B cell (primary cell): ENCODE measurements around the gene GOLGA6L10.
"Not testable (repeated sequence)": the region's sequence is repeated elsewhere in the genome, so short reads cannot be mapped to it uniquely, and the experiment has no call there.

Experiments used
- CTCF ChIP-seq: fragments of 200-600 bp; IDR thresholded peaks from one replicate; pipeline ENCODE4 v1.8.0; 2022; ENCODE audit warnings: antibody characterized with exemption, mild to moderate bottlenecking
- EZH2 ChIP-seq: IDR thresholded peaks from 2 replicates; pipeline ENCODE4 v1.6.1; 2012; ENCODE audit warnings: borderline replicate concordance, low read depth, mild to moderate bottlenecking, moderate library complexity, low read length; ENCODE audit not compliant: insufficient read depth, poor library complexity, severe bottlenecking

- not testable (repeated sequence) for TF ChIP-seq CTCF, EZH2
These were observed 22.4 kb downstream of the GOLGA6L10 start for GRCh38 chr15:82326896-82327295.
